PC-3 (cell line): ENCODE measurements around the gene ZBTB9.

ENCODE experiments used
- EZH2phosphoT487 ChIP-seq: fragments of 300-600 bp; sonication (generic); IDR thresholded peaks from 2 replicates; pipeline ENCODE4 v1.6.1; 2018; ENCODE audit warnings: mild to moderate bottlenecking, antibody characterized with exemption, low read length, borderline replicate concordance
- TF ChIP-seq, protein P1 (sequence below): fragments of 300-600 bp; sonication (generic); conservative IDR thresholded peaks from 2 replicates; pipeline ENCODE4 v1.5.1; 2017; ENCODE audit warnings: antibody characterized with exemption, low read depth, mild to moderate bottlenecking, low read length

DNA sequence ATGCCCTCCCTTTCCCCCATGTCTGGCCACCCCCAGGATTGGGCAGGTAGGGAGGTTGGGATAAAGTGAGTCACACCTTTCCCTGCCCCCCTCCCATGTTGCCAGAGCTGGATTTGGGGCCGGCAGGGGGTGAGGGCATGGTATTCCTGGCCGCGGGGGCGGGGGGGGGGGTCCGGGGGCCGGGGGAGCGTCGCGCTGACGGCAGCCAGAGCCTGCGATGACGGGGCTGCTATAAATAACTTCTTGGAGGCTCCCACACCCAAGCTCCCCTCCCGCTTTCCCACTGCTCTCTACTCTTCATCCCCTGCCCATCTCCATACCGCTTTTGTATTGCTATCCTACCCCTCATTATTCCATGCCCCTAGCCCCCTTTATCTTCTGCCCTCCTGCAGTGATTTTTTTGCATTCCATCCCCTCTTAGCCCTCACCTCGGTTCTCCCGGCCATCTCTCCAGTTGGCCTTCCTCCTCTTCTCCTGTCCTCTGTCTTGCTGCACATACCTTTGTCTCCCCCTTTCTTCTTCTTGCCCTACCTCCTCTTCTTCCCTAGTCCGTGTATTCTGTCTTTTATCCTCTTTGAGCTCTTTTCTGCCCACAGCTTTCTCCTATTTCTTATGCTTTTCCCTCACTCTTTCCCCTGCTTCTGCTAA lies 20.7 kb upstream of the ZBTB9 start:
- TF ChIP-seq, protein P1, sequence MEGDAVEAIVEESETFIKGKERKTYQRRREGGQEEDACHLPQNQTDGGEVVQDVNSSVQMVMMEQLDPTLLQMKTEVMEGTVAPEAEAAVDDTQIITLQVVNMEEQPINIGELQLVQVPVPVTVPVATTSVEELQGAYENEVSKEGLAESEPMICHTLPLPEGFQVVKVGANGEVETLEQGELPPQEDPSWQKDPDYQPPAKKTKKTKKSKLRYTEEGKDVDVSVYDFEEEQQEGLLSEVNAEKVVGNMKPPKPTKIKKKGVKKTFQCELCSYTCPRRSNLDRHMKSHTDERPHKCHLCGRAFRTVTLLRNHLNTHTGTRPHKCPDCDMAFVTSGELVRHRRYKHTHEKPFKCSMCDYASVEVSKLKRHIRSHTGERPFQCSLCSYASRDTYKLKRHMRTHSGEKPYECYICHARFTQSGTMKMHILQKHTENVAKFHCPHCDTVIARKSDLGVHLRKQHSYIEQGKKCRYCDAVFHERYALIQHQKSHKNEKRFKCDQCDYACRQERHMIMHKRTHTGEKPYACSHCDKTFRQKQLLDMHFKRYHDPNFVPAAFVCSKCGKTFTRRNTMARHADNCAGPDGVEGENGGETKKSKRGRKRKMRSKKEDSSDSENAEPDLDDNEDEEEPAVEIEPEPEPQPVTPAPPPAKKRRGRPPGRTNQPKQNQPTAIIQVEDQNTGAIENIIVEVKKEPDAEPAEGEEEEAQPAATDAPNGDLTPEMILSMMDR = no peak
- TF ChIP-seq EZH2phosphoT487 = no peak
